ENCODE data around the gene CNTN2.

DNA sequence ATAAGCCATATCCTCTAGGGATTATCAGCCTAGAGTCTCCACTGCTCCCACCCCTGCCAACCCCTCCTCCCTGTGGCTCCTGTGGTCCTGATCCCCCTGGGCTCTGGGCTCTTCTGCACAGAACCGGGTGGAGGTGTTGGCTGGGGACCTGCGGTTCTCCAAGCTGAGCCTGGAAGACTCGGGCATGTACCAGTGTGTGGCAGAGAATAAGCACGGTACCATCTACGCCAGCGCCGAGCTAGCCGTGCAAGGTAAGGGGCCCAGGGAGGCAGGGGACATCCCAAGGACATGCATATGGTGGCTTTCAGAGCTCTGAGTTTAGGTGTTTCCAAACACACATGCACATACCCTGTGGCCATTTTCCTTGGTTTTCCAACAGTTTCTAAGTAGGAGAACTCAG is 19.3 kb downstream of the CNTN2 start:
- TF ChIP-seq CREB1 (CRISPR knock-in tag; IDR thresholded peaks at IDR 0.05) = no peak
- TF ChIP-seq, protein P1, sequence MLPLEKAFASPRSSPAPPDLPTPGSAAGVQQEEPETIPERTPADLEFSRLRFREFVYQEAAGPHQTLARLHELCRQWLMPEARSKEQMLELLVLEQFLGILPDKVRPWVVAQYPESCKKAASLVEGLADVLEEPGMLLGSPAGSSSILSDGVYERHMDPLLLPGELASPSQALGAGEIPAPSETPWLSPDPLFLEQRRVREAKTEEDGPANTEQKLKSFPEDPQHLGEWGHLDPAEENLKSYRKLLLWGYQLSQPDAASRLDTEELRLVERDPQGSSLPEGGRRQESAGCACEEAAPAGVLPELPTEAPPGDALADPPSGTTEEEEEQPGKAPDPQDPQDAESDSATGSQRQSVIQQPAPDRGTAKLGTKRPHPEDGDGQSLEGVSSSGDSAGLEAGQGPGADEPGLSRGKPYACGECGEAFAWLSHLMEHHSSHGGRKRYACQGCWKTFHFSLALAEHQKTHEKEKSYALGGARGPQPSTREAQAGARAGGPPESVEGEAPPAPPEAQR (CRISPR knock-in tag; IDR thresholded peaks at IDR 0.05) = no peak
- TF ChIP-seq, protein P2, sequence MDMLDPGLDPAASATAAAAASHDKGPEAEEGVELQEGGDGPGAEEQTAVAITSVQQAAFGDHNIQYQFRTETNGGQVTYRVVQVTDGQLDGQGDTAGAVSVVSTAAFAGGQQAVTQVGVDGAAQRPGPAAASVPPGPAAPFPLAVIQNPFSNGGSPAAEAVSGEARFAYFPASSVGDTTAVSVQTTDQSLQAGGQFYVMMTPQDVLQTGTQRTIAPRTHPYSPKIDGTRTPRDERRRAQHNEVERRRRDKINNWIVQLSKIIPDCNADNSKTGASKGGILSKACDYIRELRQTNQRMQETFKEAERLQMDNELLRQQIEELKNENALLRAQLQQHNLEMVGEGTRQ (CRISPR knock-in tag; IDR thresholded peaks at IDR 0.05) = no peak
- TF ChIP-seq NFE2L1 (CRISPR knock-in tag; IDR thresholded peaks at IDR 0.05) = no peak
- TF ChIP-seq, protein P3, sequence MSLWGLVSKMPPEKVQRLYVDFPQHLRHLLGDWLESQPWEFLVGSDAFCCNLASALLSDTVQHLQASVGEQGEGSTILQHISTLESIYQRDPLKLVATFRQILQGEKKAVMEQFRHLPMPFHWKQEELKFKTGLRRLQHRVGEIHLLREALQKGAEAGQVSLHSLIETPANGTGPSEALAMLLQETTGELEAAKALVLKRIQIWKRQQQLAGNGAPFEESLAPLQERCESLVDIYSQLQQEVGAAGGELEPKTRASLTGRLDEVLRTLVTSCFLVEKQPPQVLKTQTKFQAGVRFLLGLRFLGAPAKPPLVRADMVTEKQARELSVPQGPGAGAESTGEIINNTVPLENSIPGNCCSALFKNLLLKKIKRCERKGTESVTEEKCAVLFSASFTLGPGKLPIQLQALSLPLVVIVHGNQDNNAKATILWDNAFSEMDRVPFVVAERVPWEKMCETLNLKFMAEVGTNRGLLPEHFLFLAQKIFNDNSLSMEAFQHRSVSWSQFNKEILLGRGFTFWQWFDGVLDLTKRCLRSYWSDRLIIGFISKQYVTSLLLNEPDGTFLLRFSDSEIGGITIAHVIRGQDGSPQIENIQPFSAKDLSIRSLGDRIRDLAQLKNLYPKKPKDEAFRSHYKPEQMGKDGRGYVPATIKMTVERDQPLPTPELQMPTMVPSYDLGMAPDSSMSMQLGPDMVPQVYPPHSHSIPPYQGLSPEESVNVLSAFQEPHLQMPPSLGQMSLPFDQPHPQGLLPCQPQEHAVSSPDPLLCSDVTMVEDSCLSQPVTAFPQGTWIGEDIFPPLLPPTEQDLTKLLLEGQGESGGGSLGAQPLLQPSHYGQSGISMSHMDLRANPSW (CRISPR knock-in tag; conservative IDR thresholded peaks at IDR 0.05; ENCODE audit: low read depth) = no peak
